GM23248 (cell line): Measurements from ENCODE around the gene CCDC86.

ENCODE experiments used
- EZH2 ChIP-seq: fragments of 200-600 bp; sonication (generic); IDR thresholded peaks from 2 replicates; pipeline ENCODE4 v1.6.1; 2018; ENCODE audit warnings: antibody characterized with exemption, mild to moderate bottlenecking; ENCODE audit not compliant: insufficient read depth, poor library complexity, severe bottlenecking
- EZH2phosphoT487 ChIP-seq: fragments of 200-600 bp; sonication (generic); IDR thresholded peaks from 2 replicates; pipeline ENCODE4 v1.6.1; 2018; ENCODE audit warnings: antibody characterized with exemption, moderate library complexity, mild to moderate bottlenecking, low read depth; ENCODE audit not compliant: insufficient read depth

GRCh38 chr11:60897496-60897895 is 55.6 kb downstream of the CCDC86 start:
- TF ChIP-seq EZH2phosphoT487 (no peak), EZH2 (no peak)
